ENCODE results near the gene YJEFN3.

DNA sequence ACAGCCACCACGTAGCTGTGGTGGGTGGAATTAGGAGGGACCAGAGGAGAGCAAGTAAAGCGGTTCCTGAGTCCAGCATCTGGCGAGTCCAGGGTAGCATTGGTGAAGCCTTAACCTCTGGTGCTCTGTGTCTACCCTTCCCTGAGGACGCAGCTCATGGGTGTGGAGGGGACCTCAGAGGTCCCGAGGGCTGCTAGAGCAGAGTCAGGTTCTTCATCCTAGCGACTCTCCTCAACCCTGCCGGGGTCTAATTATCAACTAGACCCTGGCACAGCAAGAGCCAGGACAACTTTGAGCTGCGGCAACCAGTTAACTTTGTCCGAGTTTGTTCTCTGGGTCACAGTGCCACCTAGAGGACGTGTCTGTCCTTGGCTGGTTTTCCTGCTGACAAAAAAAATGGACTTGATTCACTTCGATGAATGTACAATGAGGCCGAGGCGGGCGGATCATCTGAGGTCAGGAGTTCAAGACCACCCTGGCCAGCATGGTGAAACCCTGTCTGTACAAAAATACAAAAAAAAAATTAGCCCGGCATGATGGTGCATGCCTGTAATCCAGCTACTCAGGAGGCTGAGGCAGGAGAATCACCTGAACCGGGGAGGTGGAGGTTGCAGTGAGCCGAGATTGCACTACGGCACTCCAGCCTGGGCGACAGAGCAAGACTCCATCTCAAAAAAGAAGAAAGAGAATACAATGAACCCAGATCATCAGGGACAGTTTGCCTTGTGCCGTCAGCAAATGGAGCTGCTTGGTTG lies 38.3 kb upstream of the YJEFN3 start:
- TF ChIP-seq POLR2A (IDR thresholded peaks at IDR 0.05) (no peak), CTCF (IDR thresholded peaks at IDR 0.05 in 4 of 5, conservative IDR thresholded peaks at IDR 0.05 in 1 of 5) (peak; percentile 72 to 87 (median 83))
